Activated naive CD4-positive, alpha-beta T cell treated with anti-CD3 and anti-CD28 coated beads, Interleukin-2, amount 10 ng/mL, durations not matched to agents 7 days and 5 days (primary cell): ENCODE measurements around the gene PLEKHO2.
A peak's percentile ranks its signal among the peaks of the same experiment; 100 is the strongest.

Experiments
- CTCF ChIA-PET: fragments of 350-600 bp; sonication (Branson Sonifier 250); formaldehyde crosslinking; loops from one replicate; lab custom pipeline; 2021; ENCODE audit warnings: antibody characterized with exemption; lab: Charles Lee
- DNase-seq: peaks from one replicate; pipeline ENCODE4 v3.0.0-alpha.2; 2020
- H3K27ac Mint-ChIP-seq: one replicate; pipeline ENCODE4 v1.8.0; 2021; ENCODE audit warnings: mild to moderate bottlenecking, moderate library complexity, mixed read lengths
- H3K27me3 Mint-ChIP-seq: one replicate; pipeline ENCODE4 v1.8.0; 2021; ENCODE audit warnings: mild to moderate bottlenecking, mixed read lengths
- H3K36me3 Mint-ChIP-seq: one replicate; pipeline ENCODE4 v1.8.0; 2021; ENCODE audit warnings: mixed read lengths
- H3K4me1 Mint-ChIP-seq: one replicate; pipeline ENCODE4 v1.8.0; 2021; ENCODE audit warnings: mixed read lengths
- H3K4me3 Mint-ChIP-seq: one replicate; pipeline ENCODE4 v1.8.0; 2021; ENCODE audit warnings: mild to moderate bottlenecking, moderate library complexity, mixed read lengths
- H3K9me3 Mint-ChIP-seq: one replicate; pipeline ENCODE4 v1.8.0; 2021; ENCODE audit warnings: mixed read lengths

Gene PLEKHO2

GRCh38 chr15:64842096-64842939 is 603 bp downstream of the PLEKHO2 start:
- no peak for DNase-seq
- H3K4me1 Mint-ChIP-seq, result peaks cover 87% of the 10 kb centered on the region

GRCh38 chr15:64842986-64843561 is 1.4 kb downstream of the PLEKHO2 start:
- Mint-ChIP-seq H3K36me3 (peaks cover 26% of the 10 kb centered on the region), H3K27me3 (peaks cover 9% of the 10 kb centered on the region), H3K4me3 (peak overlapping the region; percentile 99), H3K9me3 (no peaks in the 10 kb centered on the region), H3K27ac (peak overlapping the region; percentile 83), H3K4me1 (peaks cover 86% of the 10 kb centered on the region)
- no peak for DNase-seq
- CTCF ChIA-PET, result interaction anchor here (0.8 to 1.6 kb wide), 3 partner anchors 34 to 52 kb away, joined by 3 to 5 read pairs (median 3); no protein-coding TSS in a partner anchor

More at GRCh38 chr15:64842096-64842939, 603 bp downstream of the PLEKHO2 start:
- CTCF ChIA-PET, result interaction anchor here (0.8 to 1.5 kb wide), 2 partner anchors 33 to 52 kb away, joined by 3 read pairs; no protein-coding TSS in a partner anchor
- H3K27ac Mint-ChIP-seq, result peak overlapping the region; percentile 83
- peaks cover 9% of the 10 kb centered on the region for H3K27me3 Mint-ChIP-seq
- no peaks in the 10 kb centered on the region for H3K9me3 Mint-ChIP-seq
- peak overlapping the region; percentile 99 for H3K4me3 Mint-ChIP-seq
- H3K36me3 Mint-ChIP-seq, result peaks cover 22% of the 10 kb centered on the region

- H3K27me3 Mint-ChIP-seq, result peaks cover 9% of the 10 kb centered on the region
- H3K4me1 Mint-ChIP-seq, result peaks cover 82% of the 10 kb centered on the region
- H3K36me3 Mint-ChIP-seq, result peaks cover 32% of the 10 kb centered on the region
- H3K27ac Mint-ChIP-seq, result peak overlapping the region; percentile 83
- CTCF ChIA-PET, result interaction anchor here (0.8 to 1.6 kb wide), 3 partner anchors 8 to 51 kb away, joined by 3 to 5 read pairs (median 3); no protein-coding TSS in a partner anchor
- DNase-seq, result no peak
- H3K9me3 Mint-ChIP-seq, result no peaks in the 10 kb centered on the region
- H3K4me3 Mint-ChIP-seq, result peak overlapping the region; percentile 99
Observed at GRCh38 chr15:64843991-64844390, 2.3 kb downstream of the PLEKHO2 start.

GRCh38 chr15:64844576-64845145 is 2.9 kb downstream of the PLEKHO2 start:
- CTCF ChIA-PET, result interaction anchor here (0.8 to 1.6 kb wide), 2 partner anchors 9 to 49 kb away, joined by 3 to 5 read pairs; no protein-coding TSS in a partner anchor
- peak; percentile 37 for DNase-seq
- peaks cover 76% of the 10 kb centered on the region for H3K4me1 Mint-ChIP-seq

GRCh38 chr15:64845183-64845611 is 3.5 kb downstream of the PLEKHO2 start:
- H3K9me3 Mint-ChIP-seq, result no peaks in the 10 kb centered on the region
- DNase-seq, result no peak
- peak overlapping the region; percentile 99 for H3K4me3 Mint-ChIP-seq
- H3K27me3 Mint-ChIP-seq, result peaks cover 6% of the 10 kb centered on the region
- H3K27ac Mint-ChIP-seq, result peak overlapping the region; percentile 83
- H3K36me3 Mint-ChIP-seq, result peaks cover 38% of the 10 kb centered on the region
- CTCF ChIA-PET, result interaction anchor here (2.0 kb wide), 1 partner anchor 9 kb away, joined by 5 read pairs; no protein-coding TSS in a partner anchor
- H3K4me1 Mint-ChIP-seq, result peaks cover 71% of the 10 kb centered on the region

More at GRCh38 chr15:64844576-64845145, 2.9 kb downstream of the PLEKHO2 start:
- Mint-ChIP-seq H3K4me3 (peak overlapping the region; percentile 99), H3K27ac (peak overlapping the region; percentile 83), H3K36me3 (peaks cover 34% of the 10 kb centered on the region), H3K9me3 (no peaks in the 10 kb centered on the region), H3K27me3 (peaks cover 9% of the 10 kb centered on the region)

GRCh38 chr15:64845831-64846595 is 4.3 kb downstream of the PLEKHO2 start:
- Mint-ChIP-seq H3K27ac (peak overlapping the region; percentile 76), H3K4me3 (no peak overlapping the region), H3K27me3 (no peaks in the 10 kb centered on the region), H3K9me3 (no peaks in the 10 kb centered on the region), H3K4me1 (peaks cover 63% of the 10 kb centered on the region), H3K36me3 (peaks cover 46% of the 10 kb centered on the region)
- no peak for DNase-seq
- CTCF ChIA-PET, result interaction anchor here (2.0 kb wide), 1 partner anchor 10 kb away, joined by 5 read pairs; no protein-coding TSS in a partner anchor

GRCh38 chr15:64847016-64847415 is 5.3 kb downstream of the PLEKHO2 start:
- H3K4me1 Mint-ChIP-seq, result peaks cover 61% of the 10 kb centered on the region
- H3K36me3 Mint-ChIP-seq, result peaks cover 53% of the 10 kb centered on the region
- no peaks in the 10 kb centered on the region for H3K9me3 Mint-ChIP-seq
- no peak overlapping the region for H3K4me3 Mint-ChIP-seq
- no peaks in the 10 kb centered on the region for H3K27me3 Mint-ChIP-seq
- CTCF ChIA-PET, result interaction anchor here (2.0 kb wide), 1 partner anchor 11 kb away, joined by 5 read pairs; no protein-coding TSS in a partner anchor
- no peak for DNase-seq
- H3K27ac Mint-ChIP-seq, result no peak overlapping the region

GRCh38 chr15:64847448-64847847 is 5.7 kb downstream of the PLEKHO2 start:
- H3K4me3 Mint-ChIP-seq, result no peak overlapping the region
- peaks cover 59% of the 10 kb centered on the region for H3K4me1 Mint-ChIP-seq
- no peaks in the 10 kb centered on the region for H3K9me3 Mint-ChIP-seq
- no peak for DNase-seq
- CTCF ChIA-PET, result no interaction called here
- H3K27me3 Mint-ChIP-seq, result no peaks in the 10 kb centered on the region
- H3K27ac Mint-ChIP-seq, result no peak overlapping the region
- H3K36me3 Mint-ChIP-seq, result peaks cover 51% of the 10 kb centered on the region

GRCh38 chr15:64847876-64848716 is 6.4 kb downstream of the PLEKHO2 start:
- no peaks in the 10 kb centered on the region for H3K9me3 Mint-ChIP-seq
- no peak overlapping the region for H3K4me3 Mint-ChIP-seq
- H3K36me3 Mint-ChIP-seq, result peaks cover 49% of the 10 kb centered on the region
- CTCF ChIA-PET, result no interaction called here
- DNase-seq, result no peak
- no peaks in the 10 kb centered on the region for H3K27me3 Mint-ChIP-seq
- H3K27ac Mint-ChIP-seq, result no peak overlapping the region
- H3K4me1 Mint-ChIP-seq, result peaks cover 55% of the 10 kb centered on the region

- no peak overlapping the region for H3K4me3 Mint-ChIP-seq
- CTCF ChIA-PET, result interaction anchor here (0.6 to 1.5 kb wide), 3 partner anchors 9 to 120 kb away, joined by 3 read pairs; no protein-coding TSS in a partner anchor
- peaks cover 61% of the 10 kb centered on the region for H3K36me3 Mint-ChIP-seq
- no peaks in the 10 kb centered on the region for H3K9me3 Mint-ChIP-seq
- H3K4me1 Mint-ChIP-seq, result peaks cover 37% of the 10 kb centered on the region
- H3K27ac Mint-ChIP-seq, result no peak overlapping the region
- DNase-seq, result no peak
- H3K27me3 Mint-ChIP-seq, result no peaks in the 10 kb centered on the region
Observed at GRCh38 chr15:64850778-64851502, 9.2 kb downstream of the PLEKHO2 start.

- no peak overlapping the region for H3K27ac Mint-ChIP-seq
Observed at GRCh38 chr15:64851503-64851840, 9.8 kb downstream of the PLEKHO2 start.

GRCh38 chr15:64854041-64854440 is 12.3 kb downstream of the PLEKHO2 start:
- peaks cover 62% of the 10 kb centered on the region for H3K36me3 Mint-ChIP-seq
- CTCF ChIA-PET, result no interaction called here

More at GRCh38 chr15:64851503-64851840, 9.8 kb downstream of the PLEKHO2 start:
- Mint-ChIP-seq H3K4me3 (no peak overlapping the region), H3K36me3 (peaks cover 62% of the 10 kb centered on the region), H3K9me3 (no peaks in the 10 kb centered on the region), H3K27me3 (no peaks in the 10 kb centered on the region), H3K4me1 (peaks cover 38% of the 10 kb centered on the region)
- DNase-seq, result no peak
- CTCF ChIA-PET, result interaction anchor here (0.6 to 1.5 kb wide), 3 partner anchors 8 to 120 kb away, joined by 3 read pairs; no protein-coding TSS in a partner anchor

More at GRCh38 chr15:64854041-64854440, 12.3 kb downstream of the PLEKHO2 start:
- Mint-ChIP-seq H3K27me3 (no peaks in the 10 kb centered on the region), H3K4me3 (no peak overlapping the region), H3K4me1 (peaks cover 34% of the 10 kb centered on the region), H3K9me3 (no peaks in the 10 kb centered on the region), H3K27ac (no peak overlapping the region)
- no peak for DNase-seq
